ENCODE measurements around the gene SLC25A43.
"Not testable (repeated sequence)": the region's sequence is repeated elsewhere in the genome, so short reads cannot be mapped to it uniquely, and the experiment has no call there.

Gene SLC25A43

GRCh38 chrX:119468551-119469312 lies 69.6 kb downstream of the SLC25A43 start:
- peak; percentile 80 for DNase-seq (ENCODE audit: low read depth)

- no peak for DNase-seq (ENCODE audit: low read depth)
Measured at GRCh38 chrX:119469313-119469635, 70.1 kb downstream of the SLC25A43 start.

GRCh38 chrX:119474615-119475388 lies 75.7 kb downstream of the SLC25A43 start:
- no peak for DNase-seq (ENCODE audit: low read depth)

- DNase-seq (ENCODE audit: low read depth), result no peak
Measured at GRCh38 chrX:119475389-119476101, 76.4 kb downstream of the SLC25A43 start.

GRCh38 chrX:119477812-119478232 lies 78.7 kb downstream of the SLC25A43 start:
- DNase-seq (ENCODE audit: low read depth), result no peak

GRCh38 chrX:119478504-119478903 lies 79.4 kb downstream of the SLC25A43 start:
- DNase-seq (ENCODE audit: low read depth), result no peak

GRCh38 chrX:119479845-119480244 lies 80.7 kb downstream of the SLC25A43 start:
- no peak for DNase-seq (ENCODE audit: low read depth)

- no peak for DNase-seq (ENCODE audit: low read depth)
Measured at GRCh38 chrX:119481323-119481801, 82.2 kb downstream of the SLC25A43 start.

- no peak for DNase-seq (ENCODE audit: low read depth)
Measured at GRCh38 chrX:119482041-119482440, 82.9 kb downstream of the SLC25A43 start.

GRCh38 chrX:119482481-119483480 lies 83.6 kb downstream of the SLC25A43 start:
- DNase-seq (ENCODE audit: low read depth), result peak; percentile 35

GRCh38 chrX:119486745-119487144 lies 87.6 kb downstream of the SLC25A43 start:
- DNase-seq (ENCODE audit: low read depth), result no peak

- not testable (repeated sequence) for DNase-seq (ENCODE audit: low read depth)
Measured at GRCh38 chrX:119487766-119488165, 88.6 kb downstream of the SLC25A43 start.

GRCh38 chrX:119488749-119489148 lies 89.6 kb downstream of the SLC25A43 start:
- peak; percentile 31 for DNase-seq (ENCODE audit: low read depth)

- no peak for DNase-seq (ENCODE audit: low read depth)
Measured at GRCh38 chrX:119489212-119490074, 90.3 kb downstream of the SLC25A43 start.

GRCh38 chrX:119492463-119492862 lies 93.3 kb downstream of the SLC25A43 start:
- no peak for DNase-seq (ENCODE audit: low read depth)

GRCh38 chrX:119493851-119494495 lies 94.8 kb downstream of the SLC25A43 start:
- DNase-seq (ENCODE audit: low read depth), result not testable (repeated sequence)

- no peak for DNase-seq (ENCODE audit: low read depth)
Measured at GRCh38 chrX:119495734-119496726, 96.9 kb downstream of the SLC25A43 start.

GRCh38 chrX:119497185-119497584 lies 98.0 kb downstream of the SLC25A43 start:
- no peak for DNase-seq (ENCODE audit: low read depth)

All from T follicular helper cell (primary cell).